H9 (cell line): ENCODE data around the gene PBX1. TPM values are rescaled to one million over a fixed set of nuclear protein-coding genes. Genes with fewer than 3 reads are reported as not detected.

Experiments used
- DNase-seq: peaks from one replicate; pipeline ENCODE4 v3.0.0-alpha.2; 2017
- H2AFZ ChIP-seq: one replicate; pipeline ENCODE4 v1.6.1; 2013; ENCODE audit warnings: mild to moderate bottlenecking, low read length, control low read depth, moderate library complexity
- H2AK5ac ChIP-seq: 2 replicates; pipeline ENCODE4 v1.6.1; 2013; ENCODE audit warnings: low read length, control low read depth, mixed read lengths; ENCODE audit not compliant: insufficient read length
- H2BK120ac ChIP-seq: one replicate; pipeline ENCODE4 v1.6.1; 2013; ENCODE audit warnings: low read depth, mild to moderate bottlenecking, low read length, control low read depth, inconsistent platforms; ENCODE audit not compliant: poor library complexity, severe bottlenecking
- H2BK12ac ChIP-seq: 2 replicates; pipeline ENCODE4 v1.6.1; 2013; ENCODE audit warnings: low read length, control low read depth, mixed read lengths, low read depth; ENCODE audit not compliant: insufficient read length
- H2BK15ac ChIP-seq: 2 replicates; pipeline ENCODE4 v1.6.1; 2013; ENCODE audit warnings: low read depth, low read length, control low read depth
- H2BK20ac ChIP-seq: one replicate; pipeline ENCODE4 v1.6.1; 2013; ENCODE audit warnings: low read depth, mild to moderate bottlenecking, low read length, control low read depth, inconsistent platforms; ENCODE audit not compliant: poor library complexity, severe bottlenecking
- H2BK5ac ChIP-seq: 2 replicates; pipeline ENCODE4 v1.6.1; 2013; ENCODE audit warnings: low read length, control low read depth, mixed read lengths; ENCODE audit not compliant: insufficient read length
- H3K14ac ChIP-seq: 2 replicates; pipeline ENCODE4 v1.6.1; 2013; ENCODE audit warnings: low read length, control low read depth; ENCODE audit not compliant: insufficient read depth
- H3K18ac ChIP-seq: 2 replicates; pipeline ENCODE4 v1.6.1; 2013; ENCODE audit warnings: low read depth, mild to moderate bottlenecking, mixed read lengths, low read length, control low read depth; ENCODE audit not compliant: insufficient read length
- H3K23ac ChIP-seq: 2 replicates; pipeline ENCODE4 v1.6.1; 2013; ENCODE audit warnings: low read length, control low read depth, mixed read lengths, low read depth; ENCODE audit not compliant: insufficient read length
- H3K23me2 ChIP-seq: 2 replicates; pipeline ENCODE4 v1.6.1; 2013; ENCODE audit warnings: low read depth, mild to moderate bottlenecking, mixed read lengths, low read length, control low read depth; ENCODE audit not compliant: insufficient read length, poor library complexity, severe bottlenecking
- H3K27ac ChIP-seq: 2 replicates; pipeline ENCODE4 v1.5.1; 2013; ENCODE audit warnings: low read length, control low read depth, mixed read lengths, low read depth; ENCODE audit not compliant: insufficient read length
- H3K27me3 ChIP-seq: 2 replicates; pipeline ENCODE4 v1.6.1; 2013; ENCODE audit warnings: low read length, control low read depth, inconsistent platforms; ENCODE audit not compliant: insufficient read depth
- H3K4ac ChIP-seq: 2 replicates; pipeline ENCODE4 v1.6.1; 2013; ENCODE audit warnings: low read depth, mild to moderate bottlenecking, control low read depth, inconsistent platforms, low read length, moderate library complexity
- H3K4me1 ChIP-seq: 2 replicates; pipeline ENCODE4 v1.6.1; 2013; ENCODE audit warnings: low read length, control low read depth, inconsistent platforms; ENCODE audit not compliant: insufficient read depth
- H3K4me2 ChIP-seq: 2 replicates; pipeline ENCODE4 v1.6.1; 2013; ENCODE audit warnings: low read length, control low read depth, mixed read lengths; ENCODE audit not compliant: insufficient read length, insufficient read depth
- H3K56ac ChIP-seq: 2 replicates; pipeline ENCODE4 v1.6.1; 2013; ENCODE audit warnings: low read depth, mild to moderate bottlenecking, mixed read lengths, low read length, control low read depth; ENCODE audit not compliant: insufficient read length
- H3K79me1 ChIP-seq: 2 replicates; pipeline ENCODE4 v1.6.1; 2013; ENCODE audit warnings: low read depth, mild to moderate bottlenecking, moderate library complexity, low read length, control low read depth, inconsistent platforms; ENCODE audit not compliant: insufficient read depth, poor library complexity, severe bottlenecking
- H3K79me2 ChIP-seq: 2 replicates; pipeline ENCODE4 v1.6.1; 2013; ENCODE audit warnings: low read length, control low read depth, inconsistent platforms; ENCODE audit not compliant: insufficient read depth
- H3K9ac ChIP-seq: 2 replicates; pipeline ENCODE4 v1.6.1; 2013; ENCODE audit warnings: low read length, control low read depth, mixed read lengths; ENCODE audit not compliant: insufficient read length; ENCODE audit errors: extremely low read depth
- H3K9me3 ChIP-seq: one replicate; pipeline ENCODE4 v1.6.1; 2013; ENCODE audit warnings: low read depth, low read length, inconsistent platforms; ENCODE audit not compliant: control insufficient read depth
- H3T11ph ChIP-seq: one replicate; pipeline ENCODE4 v1.6.1; 2013; ENCODE audit warnings: mild to moderate bottlenecking, low read length, control low read depth, inconsistent platforms
- H4K20me1 ChIP-seq: one replicate; pipeline ENCODE4 v1.6.1; 2013; ENCODE audit not compliant: control insufficient read depth, insufficient read length, insufficient read depth
- H4K5ac ChIP-seq: 2 replicates; pipeline ENCODE4 v1.6.1; 2013; ENCODE audit warnings: low read depth, mild to moderate bottlenecking, mixed read lengths, low read length, control low read depth; ENCODE audit not compliant: insufficient read length
- H4K8ac ChIP-seq: replicated peaks from 2 replicates; pipeline ENCODE4 v1.6.1; 2013; ENCODE audit warnings: low read length, control low read depth, mixed read lengths, low read depth; ENCODE audit not compliant: insufficient read length
- H4K91ac ChIP-seq: 2 replicates; pipeline ENCODE4 v1.6.1; 2013; ENCODE audit warnings: low read depth, mild to moderate bottlenecking, moderate library complexity, mixed read lengths, low read length, control low read depth; ENCODE audit not compliant: insufficient read length
- H3K27ac Mint-ChIP-seq, 3 experiments: 2 replicates in 2 of 3; 3 replicates in 1 of 3; pipeline ENCODE4 v1.8.0; 2020 to 2021; ENCODE audit warnings: mixed read lengths in 3 of 3, mild to moderate bottlenecking in 1 of 3, moderate library complexity in 1 of 3
- H3K27me3 Mint-ChIP-seq: 2 replicates; pipeline ENCODE4 v1.8.0; 2021; ENCODE audit warnings: low read depth, mild to moderate bottlenecking, moderate library complexity, mixed read lengths
- H3K36me3 Mint-ChIP-seq, 3 experiments: 2 replicates in 2 of 3; 3 replicates in 1 of 3; pipeline ENCODE4 v1.8.0; 2020 to 2021; ENCODE audit warnings: low read depth in 3 of 3, mixed read lengths in 3 of 3; ENCODE audit not compliant: insufficient read depth in 1 of 3
- H3K4me1 Mint-ChIP-seq, 2 experiments: 2 replicates each; pipeline ENCODE4 v1.8.0; 2020; ENCODE audit warnings: mixed read lengths in 2 of 2
- H3K4me3 Mint-ChIP-seq, 2 experiments: 2 replicates in 1 of 2; 3 replicates in 1 of 2; pipeline ENCODE4 v1.8.0; 2020 to 2021; ENCODE audit warnings: mild to moderate bottlenecking in 2 of 2, mixed read lengths in 2 of 2, moderate library complexity in 1 of 2
- H3K9me3 Mint-ChIP-seq, 2 experiments: 2 replicates in 1 of 2; 3 replicates in 1 of 2; pipeline ENCODE4 v1.8.0; 2020; ENCODE audit warnings: mild to moderate bottlenecking in 2 of 2, mixed read lengths in 2 of 2, moderate library complexity in 1 of 2
- WGBS: extraction: QIAGEN DNeasy Blood & Tissue Kit; methylation state at CpG from one replicate; pipeline ENCODE4 v1.1.7; 2013; ENCODE audit warnings: missing lambda C conversion rate, low lambda C conversion rate, mixed read lengths; ENCODE audit not compliant: insufficient read length; ENCODE audit errors: extremely low coverage; 5-methylcytosine and 5-hydroxymethylcytosine counted together
- total RNA-seq: library from RNA; stranded (reverse); gene quantifications from 2 replicates; pipeline ENCODE4 v1.2.1, GENCODE V29; 2021
- TF ChIP-seq, protein P1 (sequence below): fragments of 200-600 bp; sonication (generic); conservative IDR thresholded peaks from 3 replicates; pipeline ENCODE4 v1.8.0; 2021; ENCODE audit warnings: antibody characterized with exemption, mild to moderate bottlenecking

PBX1 gene
- total RNA-seq, 1 experiment from 2014 or later: 142 TPM

GRCh38 chr1:164895026-164895912 lies 336.3 kb downstream of the PBX1 start:
- no peak overlapping the region for H2BK15ac ChIP-seq
- WGBS: no CpG with 5 or more reads among the region's 8 CpGs
- H2BK12ac ChIP-seq: no peak overlapping the region
- no peaks in the 10 kb centered on the region for H3K79me2 ChIP-seq
- no peak overlapping the region for H2BK120ac ChIP-seq
- no peak for DNase-seq
- no peaks in the 10 kb centered on the region for H3K23me2 ChIP-seq
- TF ChIP-seq, protein P1, sequence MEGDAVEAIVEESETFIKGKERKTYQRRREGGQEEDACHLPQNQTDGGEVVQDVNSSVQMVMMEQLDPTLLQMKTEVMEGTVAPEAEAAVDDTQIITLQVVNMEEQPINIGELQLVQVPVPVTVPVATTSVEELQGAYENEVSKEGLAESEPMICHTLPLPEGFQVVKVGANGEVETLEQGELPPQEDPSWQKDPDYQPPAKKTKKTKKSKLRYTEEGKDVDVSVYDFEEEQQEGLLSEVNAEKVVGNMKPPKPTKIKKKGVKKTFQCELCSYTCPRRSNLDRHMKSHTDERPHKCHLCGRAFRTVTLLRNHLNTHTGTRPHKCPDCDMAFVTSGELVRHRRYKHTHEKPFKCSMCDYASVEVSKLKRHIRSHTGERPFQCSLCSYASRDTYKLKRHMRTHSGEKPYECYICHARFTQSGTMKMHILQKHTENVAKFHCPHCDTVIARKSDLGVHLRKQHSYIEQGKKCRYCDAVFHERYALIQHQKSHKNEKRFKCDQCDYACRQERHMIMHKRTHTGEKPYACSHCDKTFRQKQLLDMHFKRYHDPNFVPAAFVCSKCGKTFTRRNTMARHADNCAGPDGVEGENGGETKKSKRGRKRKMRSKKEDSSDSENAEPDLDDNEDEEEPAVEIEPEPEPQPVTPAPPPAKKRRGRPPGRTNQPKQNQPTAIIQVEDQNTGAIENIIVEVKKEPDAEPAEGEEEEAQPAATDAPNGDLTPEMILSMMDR: no peak
- no peak overlapping the region for H3T11ph ChIP-seq
- H3K18ac ChIP-seq: no peak overlapping the region
- H3K36me3 Mint-ChIP-seq: 0 out of 7 replicates have a peak, but pooled peaks cover 0 to 4% (median 0%) of the 10 kb centered on the region in 3 experiments
- no peak overlapping the region for H3K4ac ChIP-seq
- no peak overlapping the region for H3K14ac ChIP-seq
- peaks cover 0 to 2% of the 10 kb centered on the region in 2 experiments; a peak in 1 of 4 replicates for H3K4me1 Mint-ChIP-seq
- H4K20me1 ChIP-seq: no peaks in the 10 kb centered on the region
- no peak overlapping the region for H2BK5ac ChIP-seq
- no peak overlapping the region for H3K4me3 Mint-ChIP-seq
- no peaks in the 10 kb centered on the region for H3K9me3 ChIP-seq
- no peaks in the 10 kb centered on the region for H3K79me1 ChIP-seq
- H3K9me3 Mint-ChIP-seq: peaks cover 3 to 7% of the 10 kb centered on the region in 2 experiments; a peak in 2 of 5 replicates
- H3K27me3 ChIP-seq: no peaks in the 10 kb centered on the region
- H4K91ac ChIP-seq: no peak overlapping the region
- H4K8ac ChIP-seq: no peak overlapping the region
- no peak overlapping the region for H2AK5ac ChIP-seq
- no peak overlapping the region for H3K56ac ChIP-seq
- H3K27ac ChIP-seq: no peak overlapping the region
- no peak overlapping the region for H3K23ac ChIP-seq
- H3K4me2 ChIP-seq: no peak overlapping the region
- no peak overlapping the region; a peak in 1 of 7 replicates for H3K27ac Mint-ChIP-seq
- no peak overlapping the region for H3K9ac ChIP-seq
- H3K4me1 ChIP-seq: no peaks in the 10 kb centered on the region
- no peak overlapping the region for H2AFZ ChIP-seq
- H3K27me3 Mint-ChIP-seq: no peaks in the 10 kb centered on the region; the same call in none of the 2 replicates
- H4K5ac ChIP-seq: peak overlapping the region; percentile 81
- no peak overlapping the region for H2BK20ac ChIP-seq
